ENCODE measurements around the gene ENTPD8.

The ENTPD8 gene

GRCh38 chr9:137397675-137398423 is 43.3 kb downstream of the ENTPD8 start:
- Histone ChIP-seq H3K4me1 (ENCODE audit: control insufficient read depth, insufficient read depth, low read length) (peaks cover 6% of the 10 kb centered on the region), H3K9me3 (ENCODE audit: control insufficient read depth, low read length) (no peaks in the 10 kb centered on the region), H3K27me3 (replicated peaks; ENCODE audit: control insufficient read depth, insufficient read depth, low read length) (no peaks in the 10 kb centered on the region), H3K4me3 (ENCODE audit: low read length) (no peak overlapping the region), H3K36me3 (ENCODE audit: control insufficient read depth, insufficient read depth, low read length, severe bottlenecking) (no peaks in the 10 kb centered on the region), H3K9ac (ENCODE audit: low read length) (no peak overlapping the region)
- no peak for DNase-seq (ENCODE audit: low read depth)

GRCh38 chr9:137396634-137397367 is 44.4 kb downstream of the ENTPD8 start:
- no peaks in the 10 kb centered on the region for H3K9me3 ChIP-seq (ENCODE audit: control insufficient read depth, low read length)
- H3K4me3 ChIP-seq (ENCODE audit: low read length): no peak overlapping the region
- peaks cover 6% of the 10 kb centered on the region for H3K4me1 ChIP-seq (ENCODE audit: control insufficient read depth, insufficient read depth, low read length)
- no peaks in the 10 kb centered on the region for H3K36me3 ChIP-seq (ENCODE audit: control insufficient read depth, insufficient read depth, low read length, severe bottlenecking)
- no peak for DNase-seq (ENCODE audit: low read depth)
- H3K27me3 ChIP-seq (replicated peaks; ENCODE audit: control insufficient read depth, insufficient read depth, low read length): no peaks in the 10 kb centered on the region
- H3K9ac ChIP-seq (ENCODE audit: low read length): no peak overlapping the region

GRCh38 chr9:137396227-137396626 is 44.9 kb downstream of the ENTPD8 start:
- peaks cover 6% of the 10 kb centered on the region for H3K4me1 ChIP-seq (ENCODE audit: control insufficient read depth, insufficient read depth, low read length)
- H3K4me3 ChIP-seq (ENCODE audit: low read length): no peak overlapping the region
- H3K27me3 ChIP-seq (replicated peaks; ENCODE audit: control insufficient read depth, insufficient read depth, low read length): no peaks in the 10 kb centered on the region
- H3K9me3 ChIP-seq (ENCODE audit: control insufficient read depth, low read length): no peaks in the 10 kb centered on the region
- no peaks in the 10 kb centered on the region for H3K36me3 ChIP-seq (ENCODE audit: control insufficient read depth, insufficient read depth, low read length, severe bottlenecking)
- H3K9ac ChIP-seq (ENCODE audit: low read length): no peak overlapping the region
- peak; percentile 54 for DNase-seq (ENCODE audit: low read depth)

- no peak overlapping the region for H3K9ac ChIP-seq (ENCODE audit: low read length)
- H3K4me1 ChIP-seq (ENCODE audit: control insufficient read depth, insufficient read depth, low read length): peaks cover 6% of the 10 kb centered on the region
- no peak overlapping the region for H3K4me3 ChIP-seq (ENCODE audit: low read length)
- no peaks in the 10 kb centered on the region for H3K9me3 ChIP-seq (ENCODE audit: control insufficient read depth, low read length)
- no peaks in the 10 kb centered on the region for H3K27me3 ChIP-seq (replicated peaks; ENCODE audit: control insufficient read depth, insufficient read depth, low read length)
- H3K36me3 ChIP-seq (ENCODE audit: control insufficient read depth, insufficient read depth, low read length, severe bottlenecking): no peaks in the 10 kb centered on the region
- no peak for DNase-seq (ENCODE audit: low read depth)
These were observed 45.5 kb downstream of the ENTPD8 start for GRCh38 chr9:137395666-137396010.

DNA sequence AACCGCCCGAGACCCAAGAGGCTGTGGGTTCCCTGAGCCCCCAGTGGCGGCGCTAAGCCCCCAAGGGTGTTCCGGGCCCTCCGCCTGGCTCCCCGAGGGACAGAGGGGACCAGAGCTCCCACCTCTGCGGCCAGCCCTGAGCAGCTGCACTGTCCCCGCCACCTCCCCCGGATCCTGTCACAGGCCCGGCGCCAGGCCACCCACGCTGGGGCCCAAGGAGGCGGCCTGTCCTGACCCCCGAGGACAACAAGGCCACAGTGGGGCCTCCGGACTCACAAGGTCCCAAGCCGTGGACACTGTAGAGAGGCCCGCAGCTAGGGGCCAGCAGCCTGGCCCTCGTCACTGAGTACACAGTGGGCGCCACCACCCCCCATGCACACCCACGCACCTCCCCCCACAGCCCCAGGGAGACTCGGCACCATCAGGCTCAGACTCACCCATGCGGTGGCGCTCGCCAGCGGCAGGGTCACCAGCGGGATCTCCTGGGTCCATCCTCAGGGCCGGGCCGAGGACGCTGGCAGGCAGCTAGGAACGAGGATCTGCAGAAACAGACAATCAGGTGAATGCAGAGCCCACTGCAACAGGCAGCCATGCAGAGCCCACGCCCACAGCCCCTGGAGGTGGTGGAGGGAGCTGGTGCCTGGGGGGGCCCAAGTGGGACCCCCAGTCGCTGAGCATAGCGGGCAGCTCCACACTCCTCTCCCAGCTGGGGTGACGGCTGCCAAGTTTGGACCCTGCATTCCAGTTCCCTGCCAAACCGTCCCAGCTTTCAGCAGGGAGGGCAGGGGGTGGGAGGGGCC is 46.1 kb downstream of the ENTPD8 start:
- H3K27me3 ChIP-seq (replicated peaks; ENCODE audit: control insufficient read depth, insufficient read depth, low read length): no peaks in the 10 kb centered on the region
- H3K36me3 ChIP-seq (ENCODE audit: control insufficient read depth, insufficient read depth, low read length, severe bottlenecking): no peaks in the 10 kb centered on the region
- H3K4me3 ChIP-seq (ENCODE audit: low read length): no peak overlapping the region
- H3K9ac ChIP-seq (ENCODE audit: low read length): no peak overlapping the region
- H3K9me3 ChIP-seq (ENCODE audit: control insufficient read depth, low read length): no peaks in the 10 kb centered on the region
- H3K4me1 ChIP-seq (ENCODE audit: control insufficient read depth, insufficient read depth, low read length): peaks cover 6% of the 10 kb centered on the region
- DNase-seq (ENCODE audit: low read depth): no peak

DNA sequence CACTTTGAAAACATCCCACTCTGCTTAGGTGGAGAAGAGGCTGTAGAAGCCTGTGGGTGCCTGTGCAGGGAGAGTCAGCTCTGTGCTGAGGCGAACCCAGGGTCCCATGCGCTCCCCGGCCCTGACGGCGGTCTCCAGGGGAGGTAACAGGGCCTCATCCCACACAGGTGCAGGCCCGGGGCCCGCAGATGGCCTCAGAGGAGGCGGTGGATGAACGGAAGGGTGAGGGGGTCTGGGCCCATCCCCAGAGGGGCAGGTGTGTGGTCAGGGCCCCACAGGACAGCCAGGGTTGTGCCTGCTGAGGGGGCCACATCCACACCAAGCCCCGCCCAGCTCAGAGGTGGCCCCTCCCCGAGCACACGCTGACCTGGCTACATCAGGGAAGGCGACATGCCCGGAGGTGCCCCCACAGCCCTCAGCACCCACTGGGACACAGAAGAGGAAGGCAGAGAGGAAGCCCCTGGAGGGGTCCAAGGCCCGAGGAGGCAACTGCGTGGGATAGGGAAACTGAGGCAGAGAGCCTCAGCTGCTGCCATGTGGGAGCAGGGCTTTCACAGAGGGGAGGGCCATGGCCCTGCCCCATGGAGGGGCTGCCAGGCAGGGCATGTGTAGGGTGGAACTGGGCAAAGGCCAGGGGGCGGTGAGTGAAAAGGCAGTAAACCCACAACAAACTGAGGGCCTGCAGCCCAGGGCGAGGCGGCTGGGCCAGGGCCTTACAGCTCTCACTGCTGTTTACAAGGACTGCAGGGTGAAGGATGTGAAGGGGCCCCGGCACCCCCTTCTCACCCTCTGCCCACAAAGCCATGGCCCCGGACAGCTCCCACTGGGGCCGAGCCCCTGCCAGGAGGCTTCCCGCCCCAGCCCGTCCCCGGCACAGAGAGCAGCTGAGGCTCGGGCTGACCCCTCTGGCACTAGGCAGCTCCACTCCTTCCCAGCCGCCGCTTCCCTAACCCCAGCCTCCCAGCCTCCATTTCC is 47.7 kb downstream of the ENTPD8 start:
- H3K4me3 ChIP-seq (ENCODE audit: low read length): no peak overlapping the region
- no peak for DNase-seq (ENCODE audit: low read depth)
- no peaks in the 10 kb centered on the region for H3K27me3 ChIP-seq (replicated peaks; ENCODE audit: control insufficient read depth, insufficient read depth, low read length)
- H3K9ac ChIP-seq (ENCODE audit: low read length): no peak overlapping the region
- no peaks in the 10 kb centered on the region for H3K9me3 ChIP-seq (ENCODE audit: control insufficient read depth, low read length)
- peaks cover 6% of the 10 kb centered on the region for H3K4me1 ChIP-seq (ENCODE audit: control insufficient read depth, insufficient read depth, low read length)
- H3K36me3 ChIP-seq (ENCODE audit: control insufficient read depth, insufficient read depth, low read length, severe bottlenecking): no peaks in the 10 kb centered on the region

DNA sequence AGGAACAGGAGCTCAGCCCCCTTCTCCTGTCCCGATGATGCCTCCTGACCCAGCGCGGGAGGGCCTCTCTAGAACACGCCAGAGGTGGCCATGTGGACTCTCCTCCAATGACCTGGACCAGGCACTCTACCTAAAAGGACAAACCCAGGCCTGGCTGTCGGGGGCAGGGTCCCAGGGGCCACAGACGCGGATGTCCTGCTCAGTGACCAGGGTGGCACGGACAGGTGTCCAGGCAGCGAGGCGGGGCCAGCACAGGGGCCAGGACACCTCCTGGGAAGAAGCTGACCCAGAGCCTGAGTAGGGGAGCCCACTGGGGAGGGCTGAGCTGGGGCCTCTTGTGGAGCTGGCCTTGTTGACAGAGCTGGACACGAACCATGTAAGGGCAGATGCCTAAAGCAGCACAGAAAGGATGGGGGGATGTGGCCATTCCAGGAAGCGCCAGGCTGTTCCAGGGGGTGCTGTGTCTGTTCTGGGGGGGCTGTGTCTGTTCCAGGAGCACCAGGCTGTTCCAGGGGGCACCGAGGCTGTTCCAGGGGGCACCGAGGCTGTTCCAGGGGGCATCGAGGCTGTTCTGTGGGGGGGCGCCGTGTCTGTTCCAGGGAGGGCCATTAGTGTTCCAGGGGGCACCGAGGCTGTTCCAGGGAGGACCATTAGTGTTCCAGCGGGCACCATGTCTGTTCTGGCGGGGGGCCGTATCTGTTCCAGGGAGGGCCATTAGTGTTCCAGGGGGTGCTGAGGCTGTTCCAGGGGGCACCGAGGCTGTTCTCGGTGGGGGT is 48.7 kb downstream of the ENTPD8 start:
- DNase-seq (ENCODE audit: low read depth): no peak
- no peaks in the 10 kb centered on the region for H3K9me3 ChIP-seq (ENCODE audit: control insufficient read depth, low read length)
- no peaks in the 10 kb centered on the region for H3K27me3 ChIP-seq (replicated peaks; ENCODE audit: control insufficient read depth, insufficient read depth, low read length)
- H3K4me3 ChIP-seq (ENCODE audit: low read length): no peak overlapping the region
- H3K9ac ChIP-seq (ENCODE audit: low read length): no peak overlapping the region
- peaks cover 6% of the 10 kb centered on the region for H3K4me1 ChIP-seq (ENCODE audit: control insufficient read depth, insufficient read depth, low read length)
- no peaks in the 10 kb centered on the region for H3K36me3 ChIP-seq (ENCODE audit: control insufficient read depth, insufficient read depth, low read length, severe bottlenecking)

GRCh38 chr9:137391411-137391754 is 49.8 kb downstream of the ENTPD8 start:
- Histone ChIP-seq H3K4me1 (ENCODE audit: control insufficient read depth, insufficient read depth, low read length) (peaks cover 4% of the 10 kb centered on the region), H3K9me3 (ENCODE audit: control insufficient read depth, low read length) (no peaks in the 10 kb centered on the region), H3K27me3 (replicated peaks; ENCODE audit: control insufficient read depth, insufficient read depth, low read length) (no peaks in the 10 kb centered on the region), H3K36me3 (ENCODE audit: control insufficient read depth, insufficient read depth, low read length, severe bottlenecking) (no peaks in the 10 kb centered on the region), H3K9ac (ENCODE audit: low read length) (no peak overlapping the region), H3K4me3 (ENCODE audit: low read length) (no peak overlapping the region)
- DNase-seq (ENCODE audit: low read depth): no peak

- H3K36me3 ChIP-seq (ENCODE audit: control insufficient read depth, insufficient read depth, low read length, severe bottlenecking): no peaks in the 10 kb centered on the region
- H3K9me3 ChIP-seq (ENCODE audit: control insufficient read depth, low read length): no peaks in the 10 kb centered on the region
- H3K27me3 ChIP-seq (replicated peaks; ENCODE audit: control insufficient read depth, insufficient read depth, low read length): no peaks in the 10 kb centered on the region
- H3K4me3 ChIP-seq (ENCODE audit: low read length): no peak overlapping the region
- no peak overlapping the region for H3K9ac ChIP-seq (ENCODE audit: low read length)
- DNase-seq (ENCODE audit: low read depth): no peak
- no peaks in the 10 kb centered on the region for H3K4me1 ChIP-seq (ENCODE audit: control insufficient read depth, insufficient read depth, low read length)
These were observed 50.4 kb downstream of the ENTPD8 start for GRCh38 chr9:137390553-137391410.

GRCh38 chr9:137389428-137389746 is 51.8 kb downstream of the ENTPD8 start:
- H3K4me3 ChIP-seq (ENCODE audit: low read length): no peak overlapping the region
- DNase-seq (ENCODE audit: low read depth): no peak
- no peaks in the 10 kb centered on the region for H3K9me3 ChIP-seq (ENCODE audit: control insufficient read depth, low read length)

More at GRCh38 chr9:137389428-137389746, 51.8 kb downstream of the ENTPD8 start:
- Histone ChIP-seq H3K27me3 (replicated peaks; ENCODE audit: control insufficient read depth, insufficient read depth, low read length) (no peaks in the 10 kb centered on the region), H3K9ac (ENCODE audit: low read length) (no peak overlapping the region), H3K4me1 (ENCODE audit: control insufficient read depth, insufficient read depth, low read length) (no peaks in the 10 kb centered on the region), H3K36me3 (ENCODE audit: control insufficient read depth, insufficient read depth, low read length, severe bottlenecking) (no peaks in the 10 kb centered on the region)
